Activated CD8-positive, alpha-beta memory T cell treated with anti-CD3 and anti-CD28 coated beads for 36 hours (primary cell): ENCODE data around the gene PSMA1. TPM values are rescaled to one million over a fixed set of nuclear protein-coding genes. Genes with fewer than 3 reads are reported as not detected.
"Not testable (repeated sequence)": the region's sequence is repeated elsewhere in the genome, so short reads cannot be mapped to it uniquely, and the experiment has no call there.

Source experiments
- CTCF ChIA-PET: fragments of 350-600 bp; sonication (Branson Sonifier 250); formaldehyde crosslinking; loops from one replicate; lab custom pipeline; 2021; ENCODE audit warnings: antibody characterized with exemption; lab: Charles Lee
- POLR2A ChIA-PET: fragments of 350-600 bp; sonication (Branson Sonifier 250); formaldehyde crosslinking; loops from one replicate; lab custom pipeline; 2021; ENCODE audit warnings: antibody characterized with exemption; lab: Charles Lee
- total RNA-seq, 2 experiments: library from RNA; stranded (reverse); gene quantifications; one replicate each; pipeline ENCODE4 v1.2.3, GENCODE V29; 2021

The PSMA1 gene
- total RNA-seq = 100 to 1,000 TPM; 364 to 373 TPM

GRCh38 chr11:14519917-14520746, at the start of gene PSMA1:
Gene PSMA1 (minus strand): TSS chr11:14520386. CDS start chr11:14520299, 87 bp downstream.
- ChIA-PET CTCF (interaction anchor here (1.1 to 1.9 kb wide), 4 partner anchors 24 to 387 kb away, joined by 5 to 8 read pairs (median 7); partner anchors contain the start of genes CYP2R1 and PDE3B), POLR2A (interaction anchor here (0.6 to 2.2 kb wide), 12 partner anchors 20 to 427 kb away, joined by 3 to 25 read pairs (median 4); partner anchors contain the start of genes CYP2R1 and PDE3B)

DNA sequence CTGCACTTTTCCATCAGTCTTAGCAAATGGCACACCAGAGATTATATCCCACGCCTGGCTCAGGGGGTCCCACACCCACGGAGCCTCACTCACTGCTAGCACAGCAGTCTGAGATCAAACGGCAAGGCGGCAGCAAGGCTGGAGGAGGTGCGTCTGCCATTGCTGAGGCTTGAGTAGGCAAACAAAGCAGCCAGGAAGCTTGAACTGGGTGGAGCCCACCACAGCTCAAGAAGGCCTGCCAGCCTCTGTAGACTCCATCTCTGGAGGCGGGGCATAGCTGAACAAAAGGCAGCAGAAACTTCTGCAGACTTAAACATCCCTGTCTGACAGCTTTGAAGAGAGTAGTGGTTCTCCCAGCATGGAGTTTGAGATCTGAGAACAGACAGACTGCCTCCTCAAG, 49.3 kb upstream of the PSMA1 start:
- POLR2A ChIA-PET = not testable (repeated sequence)
- CTCF ChIA-PET = interaction anchor here (1.3 kb wide), 1 partner anchor 12 kb away, joined by 3 read pairs; no protein-coding TSS in a partner anchor

GRCh38 chr11:14567064-14567651, 47.0 kb upstream of the PSMA1 start:
- POLR2A ChIA-PET = no interaction called here
- CTCF ChIA-PET = no interaction called here

- ChIA-PET POLR2A (no interaction called here), CTCF (no interaction called here)
Observed at GRCh38 chr11:14566331-14567063, 46.3 kb upstream of the PSMA1 start.

DNA sequence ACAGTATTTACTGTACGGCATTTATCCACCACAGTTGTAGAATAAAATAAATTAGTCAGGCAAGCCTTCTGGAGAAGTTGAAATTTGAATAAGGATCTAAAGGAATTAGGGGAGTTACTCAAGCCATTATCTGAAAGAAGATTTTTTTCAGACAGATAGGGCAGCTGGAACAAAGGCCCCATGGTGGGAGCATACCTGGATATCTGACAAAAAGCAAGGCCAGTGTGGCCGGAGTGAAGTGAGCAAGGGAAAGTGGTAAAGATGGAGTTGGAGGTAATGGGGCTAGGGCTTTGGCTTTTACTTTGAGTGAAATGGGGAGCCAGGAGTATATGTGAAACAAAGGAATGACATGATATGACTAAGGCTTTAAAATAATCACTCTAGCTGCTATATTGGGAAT, 45.7 kb upstream of the PSMA1 start:
- POLR2A ChIA-PET = no interaction called here
- CTCF ChIA-PET = no interaction called here

- CTCF ChIA-PET = no interaction called here
- POLR2A ChIA-PET = no interaction called here
Observed at GRCh38 chr11:14555818-14556217, 35.6 kb upstream of the PSMA1 start.

- POLR2A ChIA-PET = interaction anchor here (0.6 to 0.8 kb wide), 3 partner anchors 9 to 337 kb away, joined by 4 to 5 read pairs (median 4); partner anchors contain the start of genes CYP2R1 and PDE3B
- CTCF ChIA-PET = no interaction called here
Observed at GRCh38 chr11:14554959-14555358, 34.8 kb upstream of the PSMA1 start.

DNA sequence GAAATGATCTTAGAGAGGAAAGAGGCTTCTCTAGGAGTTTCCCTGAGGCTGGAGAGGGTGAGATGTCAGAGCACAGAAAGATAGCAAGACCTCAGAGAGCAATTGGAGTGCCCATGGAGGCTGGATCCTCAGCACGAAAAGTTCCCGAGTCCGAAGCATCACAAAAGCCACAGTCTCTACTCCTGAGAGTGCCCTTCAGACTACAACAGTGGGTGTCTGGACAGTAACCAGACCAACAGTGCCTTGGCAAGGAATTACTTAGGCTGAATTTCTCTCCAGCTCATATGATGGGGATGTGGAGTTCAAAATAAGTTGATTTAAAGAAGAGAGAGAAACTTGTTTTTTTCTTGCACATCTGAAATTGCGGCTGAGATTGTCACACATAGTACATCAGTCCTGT, 31.9 kb upstream of the PSMA1 start:
- ChIA-PET POLR2A (interaction anchor here (0.6 kb wide), 1 partner anchor 92 kb away, joined by 5 read pairs; no protein-coding TSS in a partner anchor), CTCF (no interaction called here)

DNA sequence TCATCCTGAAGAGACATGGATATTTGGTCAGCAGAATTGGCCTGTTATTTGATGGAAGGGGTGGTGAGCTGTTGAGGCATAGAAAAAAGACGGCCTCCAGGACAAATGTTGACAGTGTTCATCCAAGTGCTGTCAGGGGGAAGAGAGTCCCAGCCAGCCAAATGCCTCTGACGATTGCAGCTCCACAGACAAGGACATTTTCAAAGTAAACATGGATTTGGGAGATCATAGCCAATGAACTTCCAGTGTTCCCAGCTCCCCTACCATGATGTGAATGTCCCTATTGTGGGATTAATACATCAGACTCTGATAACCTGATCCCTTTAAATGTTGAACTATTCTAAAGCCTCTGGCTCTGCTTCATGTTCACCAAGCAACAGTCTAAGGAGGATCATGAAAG, 31.2 kb upstream of the PSMA1 start:
- ChIA-PET POLR2A (no interaction called here), CTCF (no interaction called here)

- POLR2A ChIA-PET = no interaction called here
Observed at GRCh38 chr11:14549891-14550290, 29.7 kb upstream of the PSMA1 start.

GRCh38 chr11:14547440-14547839, 27.3 kb upstream of the PSMA1 start:
- CTCF ChIA-PET = interaction anchor here (1.1 to 1.3 kb wide), 3 partner anchors 31 to 368 kb away, joined by 3 to 5 read pairs (median 3); no protein-coding TSS in a partner anchor
- POLR2A ChIA-PET = interaction anchor here (1.0 to 2.3 kb wide), 2 partner anchors 27 to 97 kb away, joined by 4 to 5 read pairs; partner anchors contain the start of gene PSMA1

More at GRCh38 chr11:14549891-14550290, 29.7 kb upstream of the PSMA1 start:
- CTCF ChIA-PET = no interaction called here

GRCh38 chr11:14546672-14547071, 26.5 kb upstream of the PSMA1 start:
- ChIA-PET POLR2A (interaction anchor here (1.0 to 2.3 kb wide), 3 partner anchors 26 to 218 kb away, joined by 4 to 5 read pairs (median 4); partner anchors contain the start of gene PSMA1), CTCF (interaction anchor here (1.0 to 1.3 kb wide), 3 partner anchors 32 to 359 kb away, joined by 3 to 5 read pairs (median 3); no protein-coding TSS in a partner anchor)

- ChIA-PET POLR2A (interaction anchor here (0.9 to 2.0 kb wide), 2 partner anchors 100 to 218 kb away, joined by 3 to 18 read pairs; no protein-coding TSS in a partner anchor), CTCF (interaction anchor here (0.6 to 1.8 kb wide), 3 partner anchors 20 to 346 kb away, joined by 3 to 5 read pairs (median 4); partner anchors contain the start of gene PSMA1)
Observed at GRCh38 chr11:14544611-14545010, 24.4 kb upstream of the PSMA1 start.

- ChIA-PET CTCF (interaction anchor here (1.0 to 1.8 kb wide), 4 partner anchors 15 to 222 kb away, joined by 3 to 5 read pairs (median 3); partner anchors contain the start of gene PSMA1), POLR2A (interaction anchor here (2.0 kb wide), 1 partner anchor 102 kb away, joined by 18 read pairs; no protein-coding TSS in a partner anchor)
Observed at GRCh38 chr11:14543260-14543659, 23.1 kb upstream of the PSMA1 start.

GRCh38 chr11:14542324-14542723, 22.1 kb upstream of the PSMA1 start:
- ChIA-PET POLR2A (no interaction called here), CTCF (interaction anchor here (1.5 kb wide), 1 partner anchor 223 kb away, joined by 3 read pairs; no protein-coding TSS in a partner anchor)

DNA sequence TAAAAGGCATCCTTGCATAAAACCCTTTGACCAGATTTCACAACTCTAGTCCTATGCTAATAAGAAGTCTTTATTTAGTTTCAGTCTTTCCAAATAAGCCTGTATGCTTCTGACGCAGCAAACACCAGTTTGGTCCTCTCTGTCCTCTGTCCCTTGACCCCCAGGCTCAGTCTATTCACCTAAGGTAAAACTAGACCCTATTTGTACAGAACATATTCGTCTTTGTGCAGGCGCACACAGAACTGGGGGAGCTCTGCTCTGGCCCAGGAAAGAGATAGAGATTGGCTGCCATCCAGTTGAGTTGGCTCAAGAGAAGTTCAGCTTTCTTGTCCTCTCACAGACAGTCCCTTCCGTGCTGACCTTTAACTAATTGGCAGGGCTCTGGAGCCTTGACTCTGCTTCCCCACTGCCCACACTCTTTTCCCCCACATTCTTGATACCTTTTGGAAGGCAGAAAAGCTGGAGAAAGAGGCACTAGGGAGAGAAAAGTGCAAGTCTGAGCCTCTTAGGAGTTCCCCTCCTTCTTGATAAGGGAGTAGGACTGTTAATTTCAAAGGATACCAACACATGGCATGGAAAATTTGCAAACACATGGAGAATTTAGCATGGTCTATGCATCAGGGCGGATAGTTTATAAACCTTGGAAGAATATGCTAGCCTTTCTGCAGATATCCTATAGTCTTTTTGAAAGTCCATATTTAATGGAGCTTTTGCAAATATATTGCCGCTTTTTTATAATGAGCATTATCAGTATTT, 21.2 kb upstream of the PSMA1 start:
- CTCF ChIA-PET = no interaction called here
- POLR2A ChIA-PET = no interaction called here

DNA sequence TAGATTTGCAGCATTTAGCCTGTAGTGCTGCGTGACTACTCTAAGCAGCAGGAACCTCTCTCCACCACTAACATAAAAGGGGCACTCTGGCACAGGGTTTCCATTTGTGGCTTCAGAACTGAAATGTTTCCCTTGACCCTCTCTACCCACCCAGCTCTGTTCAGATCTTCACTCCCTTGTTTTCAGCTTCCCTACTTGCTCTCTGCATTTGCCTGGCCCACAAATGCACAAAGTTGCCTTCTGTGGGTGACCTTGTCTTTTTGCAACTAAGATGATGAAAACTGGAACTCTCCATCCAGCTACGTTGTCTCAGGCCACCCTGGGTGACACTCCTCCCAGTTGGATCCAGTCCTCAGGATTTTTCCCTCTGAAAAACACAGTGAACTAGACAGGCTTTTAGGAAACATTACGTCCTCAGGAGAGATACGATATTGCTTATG, 19.8 kb upstream of the PSMA1 start:
- ChIA-PET POLR2A (no interaction called here), CTCF (interaction anchor here (1.4 to 1.9 kb wide), 2 partner anchors 366 to 367 kb away, joined by 3 to 5 read pairs; no protein-coding TSS in a partner anchor)
